Upper lobe of left lung (tissue), 6 donors: ENCODE results near the gene MYO7A. TPM values are rescaled to one million over a fixed set of nuclear protein-coding genes. Genes with fewer than 3 reads are reported as not detected.

Experiments used
- ATAC-seq, 2 donors: fragments of 200-7000 bp; cut with Tn5 transposase; one replicate each; pipeline ENCODE4 v1.9.1; 2022; ENCODE audit warnings: mild to moderate bottlenecking in 2 of 2, moderate library complexity in 2 of 2; ENCODE audit not compliant: low FRiP score in 2 of 2
- DNase-seq, 2 donors: peaks; one replicate each; pipeline ENCODE4 v3.0.0-alpha.2; 2019 to 2020
- H3K27ac ChIP-seq, 4 donors: fragments of 200-600 bp; sonication (generic); one replicate each; pipeline ENCODE4 v1.5.1; 2016 to 2019
- H3K27me3 ChIP-seq, 4 donors: fragments of 200-600 bp; sonication (generic); one replicate each; pipeline ENCODE4 v1.5.1; 2017 to 2019
- H3K36me3 ChIP-seq, 4 donors: fragments of 200-600 bp; sonication (generic); one replicate each; pipeline ENCODE4 v1.5.1; 2016 to 2019
- H3K4me1 ChIP-seq, 4 donors: fragments of 200-600 bp; sonication (generic); one replicate each; pipeline ENCODE4 v1.5.1; 2018 to 2019
- H3K4me3 ChIP-seq, 4 donors: fragments of 200-600 bp; sonication (generic); one replicate each; pipeline ENCODE4 v1.5.1; 2017 to 2019; ENCODE audit warnings: mild to moderate bottlenecking in 2 of 4, moderate library complexity in 1 of 4
- H3K9me3 ChIP-seq, 4 donors: fragments of 200-600 bp; sonication (generic); one replicate each; pipeline ENCODE4 v1.5.1; 2018 to 2019
- EP300 ChIP-seq, 4 donors: sonication (generic); formaldehyde crosslinking; IDR thresholded peaks; one replicate each; pipeline ENCODE4 v1.5.1; 2017; ENCODE audit warnings: antibody characterized with exemption in 4 of 4, control low read depth in 2 of 4
- POLR2A ChIP-seq, 4 donors: fragments of 450-650 bp; IDR thresholded peaks; one replicate each; pipeline ENCODE4 v1.5.1; 2016 to 2017; ENCODE audit warnings: antibody characterized with exemption in 4 of 4, mild to moderate bottlenecking in 2 of 4
- POLR2AphosphoS5 ChIP-seq, 2 donors: sonication (generic); formaldehyde crosslinking; IDR thresholded peaks; one replicate each; pipeline ENCODE4 v1.5.1; 2017; ENCODE audit warnings: antibody characterized with exemption in 2 of 2
- WGBS, 2 donors: methylation state at CpG; one replicate each; pipeline ENCODE4 v1.1.5; 2017 to 2018; 5-methylcytosine and 5-hydroxymethylcytosine counted together
- total RNA-seq, 6 donors: library from RNA; depleted of rRNA in 4 of 6; stranded (reverse); fragments of >200 nt in 4 of 6; gene quantifications; one replicate each; pipeline versions ENCODE4 v1.1.0 to v1.2.1, GENCODE V29; 2016 to 2021
- TF ChIP-seq, protein P1 (sequence below), 6 experiments: fragments of 450-650 bp in 4 of 6; fragments of 200-600 bp in 2 of 6; sonication (generic) in 2 of 6; IDR thresholded peaks; one replicate each; pipeline ENCODE4 v1.5.1; 2016 to 2019; ENCODE audit warnings: antibody characterized with exemption in 6 of 6
- donor health status: DM: no; HTN: no; CAD: no; lungs with moderate emphysema.
- donor health status: DM: no; HTN: yes; CAD: no; lungs with severe emphysema.

The MYO7A gene
- total RNA-seq, 6 donors from 2014 or later, result 2.4 to 27.2 (median 6.2) TPM

DNA sequence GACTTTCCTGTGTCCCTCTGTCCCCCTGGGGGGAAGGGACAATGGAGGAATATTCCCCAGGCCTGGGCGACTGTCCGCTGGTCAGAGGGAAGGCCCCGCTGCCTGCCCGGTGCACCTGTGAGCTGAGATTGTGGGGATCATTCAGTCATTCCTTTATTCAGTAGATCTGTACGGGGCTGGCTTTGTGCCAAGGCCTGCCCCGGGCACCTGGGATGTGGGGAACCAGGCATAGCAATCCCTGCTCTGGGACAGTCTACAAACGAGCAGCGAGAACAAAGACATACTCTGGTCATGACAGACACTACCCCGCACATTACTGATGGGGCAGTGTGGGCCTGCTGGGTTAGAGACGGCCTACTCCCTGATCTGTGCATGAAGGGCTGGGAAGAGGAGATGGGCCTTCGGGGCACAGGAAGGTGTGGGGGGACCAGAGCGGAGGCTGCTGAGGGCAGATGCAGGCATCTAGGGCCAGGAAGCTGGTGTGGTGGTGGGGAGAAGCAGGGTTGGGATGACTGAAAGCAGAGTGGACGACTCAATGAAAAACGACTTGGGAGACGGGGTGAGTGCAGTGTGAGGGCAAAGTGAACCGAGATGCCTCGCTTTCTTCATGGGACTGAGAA lies 1.8 kb upstream of the MYO7A start:
- Histone ChIP-seq H3K4me3 (no peak overlapping the region), H3K36me3 (peaks cover 0 to 5% (median 1%) of the 10 kb centered on the region in 4 donors), H3K27ac (no peak overlapping the region), H3K9me3 (no peaks in the 10 kb centered on the region), H3K27me3 (no peaks in the 10 kb centered on the region), H3K4me1 (peaks cover 7 to 19% (median 16%) of the 10 kb centered on the region in 4 donors)
- WGBS, 2 donors, result 81 to 83% methylated on average over 15 to 17 of the region's 17 CpGs
- no peak for ATAC-seq
- no peak for DNase-seq
- TF ChIP-seq POLR2A (IDR thresholded peaks at IDR 0.05) (no peak), EP300 (IDR thresholded peaks at IDR 0.05) (no peak), POLR2AphosphoS5 (IDR thresholded peaks at IDR 0.05) (no peak)
- TF ChIP-seq, protein P1, sequence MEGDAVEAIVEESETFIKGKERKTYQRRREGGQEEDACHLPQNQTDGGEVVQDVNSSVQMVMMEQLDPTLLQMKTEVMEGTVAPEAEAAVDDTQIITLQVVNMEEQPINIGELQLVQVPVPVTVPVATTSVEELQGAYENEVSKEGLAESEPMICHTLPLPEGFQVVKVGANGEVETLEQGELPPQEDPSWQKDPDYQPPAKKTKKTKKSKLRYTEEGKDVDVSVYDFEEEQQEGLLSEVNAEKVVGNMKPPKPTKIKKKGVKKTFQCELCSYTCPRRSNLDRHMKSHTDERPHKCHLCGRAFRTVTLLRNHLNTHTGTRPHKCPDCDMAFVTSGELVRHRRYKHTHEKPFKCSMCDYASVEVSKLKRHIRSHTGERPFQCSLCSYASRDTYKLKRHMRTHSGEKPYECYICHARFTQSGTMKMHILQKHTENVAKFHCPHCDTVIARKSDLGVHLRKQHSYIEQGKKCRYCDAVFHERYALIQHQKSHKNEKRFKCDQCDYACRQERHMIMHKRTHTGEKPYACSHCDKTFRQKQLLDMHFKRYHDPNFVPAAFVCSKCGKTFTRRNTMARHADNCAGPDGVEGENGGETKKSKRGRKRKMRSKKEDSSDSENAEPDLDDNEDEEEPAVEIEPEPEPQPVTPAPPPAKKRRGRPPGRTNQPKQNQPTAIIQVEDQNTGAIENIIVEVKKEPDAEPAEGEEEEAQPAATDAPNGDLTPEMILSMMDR (IDR thresholded peaks at IDR 0.05), result no peak

DNA sequence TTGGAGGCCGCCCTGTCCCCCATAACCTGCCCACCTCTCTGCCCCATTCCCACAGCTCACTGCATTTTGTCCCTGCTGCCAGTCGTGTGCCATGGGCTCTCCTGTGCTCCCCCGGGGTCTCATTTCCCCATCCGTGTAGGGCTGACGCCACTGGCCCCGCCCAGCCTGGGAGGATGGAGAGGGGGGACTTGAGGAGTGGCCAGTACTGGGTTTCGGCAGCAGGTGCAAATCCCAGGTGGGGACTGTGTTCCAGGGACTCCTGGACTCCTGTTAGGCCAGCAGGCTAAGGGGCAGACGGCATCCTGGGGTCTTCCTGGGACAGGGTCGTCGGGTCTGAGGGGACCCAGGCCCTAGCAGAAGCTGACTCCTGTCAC lies 1.2 kb upstream of the MYO7A start:
- Histone ChIP-seq H3K9me3 (no peaks in the 10 kb centered on the region), H3K27me3 (no peaks in the 10 kb centered on the region), H3K27ac (no peak overlapping the region), H3K4me3 (peak overlapping the region; percentile 14 to 46 (median 36)), H3K36me3 (peaks cover 0 to 1% (median 0%) of the 10 kb centered on the region in 4 donors), H3K4me1 (peaks cover 7 to 19% (median 16%) of the 10 kb centered on the region in 4 donors)
- DNase-seq (no peak), ATAC-seq (peak in 1 of 2 donors; percentile 3)
- WGBS, 2 donors, result 30 to 83% methylated on average over 1 to 7 of the region's 10 CpGs
- no peak for TF ChIP-seq EP300 (IDR thresholded peaks at IDR 0.05)

DNA sequence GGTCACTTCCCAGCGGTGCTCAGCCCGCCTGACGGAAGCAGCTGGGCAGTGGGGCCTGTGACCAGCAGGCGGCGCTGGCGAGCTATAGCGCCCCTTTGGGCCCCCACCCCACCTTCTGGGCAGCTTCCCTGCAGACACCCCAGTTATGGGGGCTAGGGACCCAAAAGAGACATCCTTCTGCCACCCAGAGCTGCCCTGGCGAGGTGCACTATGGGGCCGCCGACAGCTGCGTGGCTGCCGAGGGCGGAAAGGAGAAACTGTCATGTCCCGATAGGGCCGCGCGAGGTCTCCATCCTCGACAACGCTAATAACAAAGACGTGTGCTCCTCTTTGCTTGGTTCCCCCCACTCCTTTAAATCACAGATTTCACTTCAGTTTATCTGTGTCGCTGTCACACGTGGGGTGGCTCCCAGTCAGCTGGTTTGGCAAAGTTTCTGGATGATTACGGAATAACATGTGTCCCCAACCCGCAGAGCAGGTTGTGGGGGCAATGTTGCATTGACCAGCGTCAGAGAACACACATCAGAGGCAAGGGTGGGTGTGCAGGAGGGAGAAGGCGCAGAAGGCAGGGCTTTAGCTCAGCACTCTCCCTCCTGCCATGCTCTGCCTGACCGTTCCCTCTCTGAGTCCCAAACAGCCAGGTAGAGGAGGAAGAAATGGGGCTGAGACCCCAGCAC lies 673 bp upstream of the MYO7A start:
- H3K27ac ChIP-seq, result no peak overlapping the region
- TF ChIP-seq EP300 (IDR thresholded peaks at IDR 0.05) (no peak), POLR2AphosphoS5 (IDR thresholded peaks at IDR 0.05) (no peak)
- TF ChIP-seq, protein P1 (IDR thresholded peaks at IDR 0.05), result peak; percentile 95 to 98 (median 96)
- DNase-seq (peak in 1 of 2 donors; percentile 93), ATAC-seq (peak; percentile 27 to 81)
- H3K36me3 ChIP-seq, result no peaks in the 10 kb centered on the region
- no peaks in the 10 kb centered on the region for H3K9me3 ChIP-seq
- H3K27me3 ChIP-seq, result no peaks in the 10 kb centered on the region
- peak overlapping the region; percentile 14 to 46 (median 36) for H3K4me3 ChIP-seq
- H3K4me1 ChIP-seq, result peaks cover 7 to 19% (median 16%) of the 10 kb centered on the region in 4 donors
- WGBS, 2 donors, result 1 to 8% methylated on average over 16 to 20 of the region's 27 CpGs

DNA sequence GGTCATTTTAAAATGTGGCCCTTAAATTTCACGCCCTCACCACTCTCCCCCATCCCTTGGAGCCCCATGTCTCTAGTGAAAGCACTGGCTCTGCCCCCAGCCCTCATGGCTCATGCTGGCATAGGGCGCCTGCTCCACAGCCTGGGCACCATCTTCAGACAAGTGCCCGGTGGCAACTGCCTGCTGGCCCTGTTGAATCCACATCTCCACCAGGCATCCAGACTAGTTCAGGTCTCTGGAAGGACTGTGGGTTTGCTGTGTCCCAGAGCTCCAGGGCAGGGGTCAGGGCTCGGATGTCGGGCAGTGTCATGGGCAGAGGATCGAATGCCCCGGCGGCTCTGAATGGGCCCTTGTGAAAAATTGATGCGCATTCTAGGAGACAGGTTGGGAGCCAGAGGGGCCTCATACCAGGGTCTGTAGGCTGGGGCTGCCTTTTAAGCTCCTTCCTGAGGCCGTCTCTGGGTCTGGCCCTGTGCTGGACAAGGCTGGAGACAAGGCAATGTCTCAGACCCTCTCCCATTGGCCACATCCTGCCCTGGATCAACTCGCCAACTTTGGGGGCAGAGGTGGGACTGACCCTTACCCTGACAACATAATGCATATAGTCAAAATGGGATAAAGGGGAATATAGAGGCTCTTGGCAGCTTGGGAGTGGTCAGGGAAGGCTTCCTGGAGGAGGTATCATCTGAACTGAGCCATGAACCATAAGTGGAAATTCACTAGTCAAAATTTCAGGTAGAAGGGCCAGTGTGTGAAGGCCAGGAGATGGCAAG lies 1.2 kb downstream of the MYO7A start:
- Histone ChIP-seq H3K4me1 (peaks cover 7 to 19% (median 16%) of the 10 kb centered on the region in 4 donors), H3K27me3 (no peaks in the 10 kb centered on the region), H3K9me3 (no peaks in the 10 kb centered on the region), H3K36me3 (no peaks in the 10 kb centered on the region), H3K27ac (no peak overlapping the region), H3K4me3 (no peak overlapping the region)
- ATAC-seq (no peak), DNase-seq (no peak)
- 90 to 96% methylated on average over 8 to 11 of the region's 11 CpGs for WGBS, 2 donors
- TF ChIP-seq EP300 (IDR thresholded peaks at IDR 0.05), result no peak
- TF ChIP-seq POLR2A (IDR thresholded peaks at IDR 0.05), result no peak
- no peak for TF ChIP-seq POLR2AphosphoS5 (IDR thresholded peaks at IDR 0.05)
- TF ChIP-seq, protein P1 (IDR thresholded peaks at IDR 0.05), result no peak
